A673 (cell line): ENCODE results near the gene GRAP2. TPM values are rescaled to one million over a fixed set of nuclear protein-coding genes. Genes with fewer than 3 reads are reported as not detected.

ENCODE experiments used
- BruUV-seq: library from RNA; stranded (reverse); fragments of 400-500 nt; replicated peaks from 2 replicates; lab custom pipeline; 2021; lab: Mats Ljungman, UMichigan
- CTCF ChIA-PET: fragments of 300-600 bp; sonication (Branson Sonifier 250); formaldehyde crosslinking; loops from one replicate; lab custom pipeline; 2022; ENCODE audit warnings: antibody characterized with exemption; lab: Charles Lee
- POLR2A ChIA-PET: fragments of 300-600 bp; sonication (Branson Sonifier 250); formaldehyde crosslinking; loops from one replicate; lab custom pipeline; 2022; ENCODE audit warnings: antibody characterized with exemption; ENCODE audit not compliant: low non-redundant PET; lab: Charles Lee
- DNase-seq: peaks from one replicate; pipeline ENCODE4 v3.0.0-alpha.2; 2015; ENCODE audit warnings: low spot score
- H3K27ac ChIP-seq: fragments of 200-600 bp; sonication (generic); 2 replicates; pipeline ENCODE4 v1.5.1; 2016; ENCODE audit warnings: mixed run types, low read depth, mild to moderate bottlenecking, mixed read lengths, antibody characterized with exemption, low read length; ENCODE audit not compliant: poor library complexity, severe bottlenecking
- H3K27me3 ChIP-seq: fragments of 200-600 bp; sonication (generic); replicated peaks from 2 replicates; pipeline ENCODE4 v1.6.1; 2017; ENCODE audit warnings: mixed run types, low read depth, mild to moderate bottlenecking, mixed read lengths, antibody characterized with exemption, low read length; ENCODE audit not compliant: insufficient read depth, poor library complexity
- H3K36me3 ChIP-seq: fragments of 200-600 bp; sonication (generic); 2 replicates; pipeline ENCODE4 v1.6.1; 2016; ENCODE audit warnings: mixed run types, mild to moderate bottlenecking, mixed read lengths, antibody characterized with exemption, low read length; ENCODE audit not compliant: insufficient read depth, poor library complexity, severe bottlenecking
- H3K4me1 ChIP-seq: fragments of 200-600 bp; sonication (generic); 2 replicates; pipeline ENCODE4 v1.6.1; 2017; ENCODE audit warnings: mixed run types, mild to moderate bottlenecking, mixed read lengths, antibody characterized with exemption, low read length; ENCODE audit not compliant: insufficient read depth, poor library complexity, severe bottlenecking
- H3K4me3 ChIP-seq: fragments of 200-600 bp; sonication (generic); 2 replicates; pipeline ENCODE4 v1.5.1; 2016; ENCODE audit warnings: low read depth, mixed run types, mild to moderate bottlenecking, mixed read lengths, low read length; ENCODE audit not compliant: poor library complexity, severe bottlenecking
- H3K9me3 ChIP-seq: fragments of 200-600 bp; sonication (generic); 2 replicates; pipeline ENCODE4 v1.6.1; 2016; ENCODE audit warnings: mixed run types, low read depth, mild to moderate bottlenecking, mixed read lengths, antibody characterized with exemption, low read length; ENCODE audit not compliant: poor library complexity, severe bottlenecking
- EZH2 ChIP-seq: fragments of 200-600 bp; sonication (generic); IDR thresholded peaks from 2 replicates; pipeline ENCODE4 v1.6.1; 2017; ENCODE audit warnings: borderline replicate concordance, low read depth, mild to moderate bottlenecking, mixed read lengths, antibody characterized with exemption, low read length; ENCODE audit not compliant: poor library complexity, severe bottlenecking
- intact Hi-C: fragments of 100-400 bp; cut with micrococcal nuclease; formaldehyde crosslinking; loops from one replicate; pipeline ENCODE4 v1.10.0; 2022; ENCODE audit not compliant: unreplicated experiment
- total RNA-seq: library from RNA; stranded (reverse); gene quantifications from 2 replicates; pipeline ENCODE4 v1.2.3, GENCODE V29; 2021
- TF ChIP-seq, protein P1 (sequence below): fragments of 300-800, 200-600 bp; sonication (generic); conservative IDR thresholded peaks from 2 replicates; pipeline ENCODE4 v1.5.1; 2017; ENCODE audit warnings: low read depth, mild to moderate bottlenecking, antibody characterized with exemption, low read length, moderate library complexity, mixed read lengths

The GRAP2 gene
- total RNA-seq, 1 experiment from 2014 or later, result not detected

- DNase-seq, result no peak
- CTCF ChIA-PET, result interaction anchor here (0.7 kb wide), 1 partner anchor 73 kb away, joined by 7 read pairs; no protein-coding TSS in a partner anchor
Measured at GRCh38 chr22:39955675-39956074, 54.8 kb downstream of the GRAP2 start.

GRCh38 chr22:39956932-39957664, 56.2 kb downstream of the GRAP2 start:
- H3K36me3 ChIP-seq, result no peaks in the 10 kb centered on the region
- no peaks in the 10 kb centered on the region for H3K4me1 ChIP-seq
- ChIA-PET CTCF (no interaction called here), POLR2A (no interaction called here)
- no peak for DNase-seq
- H3K27ac ChIP-seq, result no peak overlapping the region
- TF ChIP-seq, protein P1, sequence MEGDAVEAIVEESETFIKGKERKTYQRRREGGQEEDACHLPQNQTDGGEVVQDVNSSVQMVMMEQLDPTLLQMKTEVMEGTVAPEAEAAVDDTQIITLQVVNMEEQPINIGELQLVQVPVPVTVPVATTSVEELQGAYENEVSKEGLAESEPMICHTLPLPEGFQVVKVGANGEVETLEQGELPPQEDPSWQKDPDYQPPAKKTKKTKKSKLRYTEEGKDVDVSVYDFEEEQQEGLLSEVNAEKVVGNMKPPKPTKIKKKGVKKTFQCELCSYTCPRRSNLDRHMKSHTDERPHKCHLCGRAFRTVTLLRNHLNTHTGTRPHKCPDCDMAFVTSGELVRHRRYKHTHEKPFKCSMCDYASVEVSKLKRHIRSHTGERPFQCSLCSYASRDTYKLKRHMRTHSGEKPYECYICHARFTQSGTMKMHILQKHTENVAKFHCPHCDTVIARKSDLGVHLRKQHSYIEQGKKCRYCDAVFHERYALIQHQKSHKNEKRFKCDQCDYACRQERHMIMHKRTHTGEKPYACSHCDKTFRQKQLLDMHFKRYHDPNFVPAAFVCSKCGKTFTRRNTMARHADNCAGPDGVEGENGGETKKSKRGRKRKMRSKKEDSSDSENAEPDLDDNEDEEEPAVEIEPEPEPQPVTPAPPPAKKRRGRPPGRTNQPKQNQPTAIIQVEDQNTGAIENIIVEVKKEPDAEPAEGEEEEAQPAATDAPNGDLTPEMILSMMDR, result no peak
- TF ChIP-seq EZH2, result no peak
- no peak overlapping the region for H3K4me3 ChIP-seq
- BruUV-seq, result no TSS peak
- no peaks in the 10 kb centered on the region for H3K9me3 ChIP-seq
- intact Hi-C loops, result no loop called here
- H3K27me3 ChIP-seq, result no peaks in the 10 kb centered on the region

More at GRCh38 chr22:39955675-39956074, 54.8 kb downstream of the GRAP2 start:
- no peak for TF ChIP-seq EZH2
- TF ChIP-seq, protein P1, result no peak
- no peaks in the 10 kb centered on the region for H3K36me3 ChIP-seq
- no peak overlapping the region for H3K27ac ChIP-seq
- no peaks in the 10 kb centered on the region for H3K27me3 ChIP-seq
- no TSS peak for BruUV-seq
- no peaks in the 10 kb centered on the region for H3K4me1 ChIP-seq
- no peak overlapping the region for H3K4me3 ChIP-seq
- POLR2A ChIA-PET, result no interaction called here
- intact Hi-C loops, result no loop called here
- no peaks in the 10 kb centered on the region for H3K9me3 ChIP-seq

DNA sequence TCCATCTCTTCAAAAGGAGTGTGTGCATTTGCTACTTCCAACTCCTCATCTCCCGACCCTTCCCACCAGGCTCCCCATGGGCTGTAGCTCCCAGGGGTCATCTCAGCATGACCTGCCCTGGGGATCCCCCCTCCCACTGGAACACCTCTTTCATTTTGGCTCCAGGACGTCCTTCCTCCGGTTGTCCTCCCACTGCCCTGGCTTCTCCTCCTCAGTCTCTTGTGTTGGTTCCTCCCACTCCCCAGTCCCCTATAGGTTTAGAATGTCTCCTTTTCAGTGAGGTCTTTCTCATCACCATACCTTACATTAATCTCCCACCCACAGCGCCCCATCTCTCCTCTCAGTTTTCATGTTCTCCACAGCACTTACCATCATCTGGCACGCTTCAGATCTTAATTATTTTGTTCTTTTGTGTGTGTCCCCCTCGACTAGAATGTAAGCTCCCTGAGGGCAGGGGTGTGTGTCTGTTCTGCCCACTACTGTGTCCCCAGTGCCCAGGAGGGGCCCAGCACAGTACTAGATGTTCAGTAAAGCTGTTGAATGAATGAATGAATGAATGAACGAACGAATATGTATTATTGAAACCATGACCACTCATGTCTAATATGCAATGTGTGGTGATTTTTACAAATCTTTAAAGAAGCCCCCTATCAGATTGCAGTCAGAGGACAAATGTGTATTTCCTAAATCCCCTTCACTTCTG, 57.3 kb downstream of the GRAP2 start:
- no peak for TF ChIP-seq EZH2
- TF ChIP-seq, protein P1, result no peak
- Histone ChIP-seq H3K9me3 (no peaks in the 10 kb centered on the region), H3K27me3 (no peaks in the 10 kb centered on the region), H3K27ac (no peak overlapping the region), H3K4me1 (no peaks in the 10 kb centered on the region), H3K4me3 (no peak overlapping the region), H3K36me3 (no peaks in the 10 kb centered on the region)
- POLR2A ChIA-PET, result no interaction called here
- no TSS peak for BruUV-seq
- CTCF ChIA-PET, result no interaction called here
- intact Hi-C loops, result no loop called here
- DNase-seq, result no peak
